ENCODE data around the gene TUBB2A. TPM values are rescaled to one million over a fixed set of nuclear protein-coding genes. Genes with fewer than 3 reads are reported as not detected.
A peak's percentile ranks its signal among the peaks of the same experiment; 100 is the strongest.
"Not testable (repeated sequence)": the region's sequence is repeated elsewhere in the genome, so short reads cannot be mapped to it uniquely, and the experiment has no call there.

Gene TUBB2A
- total RNA-seq, 1 donor from 2014 or later = 139 TPM

GRCh38 chr6:3188262-3188661 is 30.9 kb upstream of the TUBB2A start:
- no peaks in the 10 kb centered on the region for H3K36me3 ChIP-seq (ENCODE audit: control insufficient read depth, insufficient read depth, low read length)
- TF ChIP-seq CTCF (IDR thresholded peaks at IDR 0.05; ENCODE audit: insufficient read depth, low read length, poor library complexity, severe bottlenecking) = no peak

GRCh38 chr6:3186974-3187382 is 29.6 kb upstream of the TUBB2A start:
- DNase-seq (ENCODE audit: low read depth) = no peak
- Histone ChIP-seq H3K4me3 (ENCODE audit: low read depth, low read length) (no peak overlapping the region), H3K36me3 (ENCODE audit: control insufficient read depth, insufficient read depth, low read length) (no peaks in the 10 kb centered on the region), H3K27me3 (ENCODE audit: control insufficient read depth, insufficient read depth, low read length) (no peaks in the 10 kb centered on the region)
- TF ChIP-seq CTCF (IDR thresholded peaks at IDR 0.05; ENCODE audit: insufficient read depth, low read length, poor library complexity, severe bottlenecking) = no peak

More at GRCh38 chr6:3188262-3188661, 30.9 kb upstream of the TUBB2A start:
- no peaks in the 10 kb centered on the region for H3K27me3 ChIP-seq (ENCODE audit: control insufficient read depth, insufficient read depth, low read length)
- DNase-seq (ENCODE audit: low read depth) = no peak
- no peak overlapping the region for H3K4me3 ChIP-seq (ENCODE audit: low read depth, low read length)

GRCh38 chr6:3183066-3183465 is 25.7 kb upstream of the TUBB2A start:
- no peak for DNase-seq (ENCODE audit: low read depth)

GRCh38 chr6:3181105-3181504 is 23.8 kb upstream of the TUBB2A start:
- Histone ChIP-seq H3K4me3 (ENCODE audit: low read depth, low read length) (no peak overlapping the region), H3K27me3 (ENCODE audit: control insufficient read depth, insufficient read depth, low read length) (no peaks in the 10 kb centered on the region), H3K36me3 (ENCODE audit: control insufficient read depth, insufficient read depth, low read length) (no peaks in the 10 kb centered on the region)
- DNase-seq (ENCODE audit: low read depth) = no peak
- no peak for TF ChIP-seq CTCF (IDR thresholded peaks at IDR 0.05; ENCODE audit: insufficient read depth, low read length, poor library complexity, severe bottlenecking)

More at GRCh38 chr6:3183066-3183465, 25.7 kb upstream of the TUBB2A start:
- Histone ChIP-seq H3K27me3 (ENCODE audit: control insufficient read depth, insufficient read depth, low read length) (no peaks in the 10 kb centered on the region), H3K4me3 (ENCODE audit: low read depth, low read length) (no peak overlapping the region), H3K36me3 (ENCODE audit: control insufficient read depth, insufficient read depth, low read length) (no peaks in the 10 kb centered on the region)
- TF ChIP-seq CTCF (IDR thresholded peaks at IDR 0.05; ENCODE audit: insufficient read depth, low read length, poor library complexity, severe bottlenecking) = no peak

GRCh38 chr6:3179945-3180344 is 22.6 kb upstream of the TUBB2A start:
- H3K36me3 ChIP-seq (ENCODE audit: control insufficient read depth, insufficient read depth, low read length); DNase-seq (ENCODE audit: low read depth); H3K27me3 ChIP-seq (ENCODE audit: control insufficient read depth, insufficient read depth, low read length): not testable (repeated sequence)
- peak overlapping the region; percentile 17 for H3K4me3 ChIP-seq (ENCODE audit: low read depth, low read length)

GRCh38 chr6:3178666-3179065 is 21.3 kb upstream of the TUBB2A start:
- not testable (repeated sequence) for H3K36me3 ChIP-seq (ENCODE audit: control insufficient read depth, insufficient read depth, low read length); H3K27me3 ChIP-seq (ENCODE audit: control insufficient read depth, insufficient read depth, low read length); H3K4me3 ChIP-seq (ENCODE audit: low read depth, low read length); DNase-seq (ENCODE audit: low read depth)

GRCh38 chr6:3176562-3177355 is 19.4 kb upstream of the TUBB2A start:
- DNase-seq (ENCODE audit: low read depth) = peak; percentile 73
- no peaks in the 10 kb centered on the region for H3K27me3 ChIP-seq (ENCODE audit: control insufficient read depth, insufficient read depth, low read length)
- H3K4me3 ChIP-seq (ENCODE audit: low read depth, low read length) = no peak overlapping the region
- no peak for TF ChIP-seq CTCF (IDR thresholded peaks at IDR 0.05; ENCODE audit: insufficient read depth, low read length, poor library complexity, severe bottlenecking)
- no peaks in the 10 kb centered on the region for H3K36me3 ChIP-seq (ENCODE audit: control insufficient read depth, insufficient read depth, low read length)
